PC-3 (cell line): ENCODE results near the gene SCAF4.

ENCODE experiments used
- CTCF ChIP-seq: fragments of 300-600 bp; sonication (generic); conservative IDR thresholded peaks from 2 replicates; pipeline ENCODE4 v1.5.1; 2017; ENCODE audit warnings: antibody characterized with exemption, low read depth, mild to moderate bottlenecking, low read length
- EZH2 ChIP-seq: fragments of 300-600 bp; sonication (generic); IDR thresholded peaks from one replicate; pipeline ENCODE4 v1.6.1; 2017; ENCODE audit warnings: antibody characterized with exemption, mild to moderate bottlenecking, low read length; ENCODE audit not compliant: unreplicated experiment

GRCh38 chr21:31698461-31698860, 33.5 kb downstream of the SCAF4 start:
- no peak for TF ChIP-seq CTCF
- no peak for TF ChIP-seq EZH2
